ENCODE data around the gene GPX2. TPM values are rescaled to one million over a fixed set of nuclear protein-coding genes. Genes with fewer than 3 reads are reported as not detected.

Gene GPX2
- total and polyA plus RNA-seq, 2 of the 4 experiments (the other 2 are of a cell fraction), result not detected

DNA sequence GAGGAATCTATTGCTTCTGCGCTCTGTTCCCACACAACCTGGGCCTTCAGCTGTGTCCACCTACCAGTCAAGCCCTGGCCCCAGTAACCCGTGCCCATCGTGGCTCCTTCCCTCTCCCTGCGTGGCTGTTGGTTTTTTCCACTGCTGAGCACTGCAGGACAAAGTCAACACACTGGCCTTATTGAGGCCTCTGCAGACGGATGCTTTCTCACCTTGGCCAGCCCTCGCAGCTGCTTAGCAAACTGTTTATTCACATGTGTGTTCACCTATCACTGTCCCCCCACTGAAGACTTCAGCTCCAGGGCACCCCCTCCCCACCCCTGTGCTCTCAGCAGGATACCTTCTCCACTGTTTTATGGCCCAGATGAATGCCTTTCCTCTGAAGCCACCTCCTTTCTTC is 12.8 kb upstream of the GPX2 start:
- dilution Hi-C loops (cut with HindIII; ENCODE audit: low sequenced_read_pairs, unreplicated experiment), result no loop called here
- intact Hi-C loops (cut with micrococcal nuclease), result no loop called here
- no peak overlapping the region for H3K9ac ChIP-seq (ENCODE audit: low read depth, low read length)
- no peak overlapping the region for H3K4me3 ChIP-seq (ENCODE audit: insufficient read depth, low read depth, low read length)
- no peak overlapping the region for H4K8ac ChIP-seq (ENCODE audit: low read depth in 2 of 2, low read length in 2 of 2)
- ChIA-PET POLR2A (ENCODE audit: unreplicated experiment) (no interaction called here), CTCF (no interaction called here)
- no peak overlapping the region for H4K91ac ChIP-seq (ENCODE audit: insufficient read depth, low read depth, low read length)
- no peaks in the 10 kb centered on the region for H3K4me1 ChIP-seq (ENCODE audit: control insufficient read depth, insufficient read depth, low read length)
- H3K27ac ChIP-seq (ENCODE audit: insufficient read depth, low read length), result no peak overlapping the region
- H3K23ac ChIP-seq (ENCODE audit: low read depth, low read length), result no peak overlapping the region
- no peak overlapping the region for H4K5ac ChIP-seq (ENCODE audit: low read depth, low read length)
- peaks cover 3% of the 10 kb centered on the region; the same call in 1 of the 2 replicates for H3K36me3 ChIP-seq (ENCODE audit: control insufficient read depth, insufficient read depth, low read length)
- no peaks in the 10 kb centered on the region; a peak in 1 of 4 replicates for H3K79me1 ChIP-seq (ENCODE audit: low read depth in 1 of 2, low read length in 2 of 2)
- DNase-seq (no peak), ATAC-seq (ENCODE audit: low read depth) (no peak)
- no peak overlapping the region for H2BK15ac ChIP-seq (ENCODE audit: low read depth, low read length)
- BruUV-seq (replicated peaks), result no TSS peak
- no peak overlapping the region for H2AK5ac ChIP-seq (ENCODE audit: low read depth, low read length)
- no peak overlapping the region for H2BK5ac ChIP-seq (ENCODE audit: low read depth, low read length, poor library complexity, severe bottlenecking)
- H3K56ac ChIP-seq (ENCODE audit: extremely low read depth, insufficient read depth, low read length), result no peak overlapping the region
- H4K20me1 ChIP-seq (ENCODE audit: insufficient read depth, low read length), result no peaks in the 10 kb centered on the region
- no peak for TF ChIP-seq RFX5 (IDR thresholded peaks at IDR 0.05; ENCODE audit: low read depth, low read length)
- TF ChIP-seq RCOR1 (IDR thresholded peaks at IDR 0.05; ENCODE audit: insufficient replicate concordance, low read length), result no peak
- TF ChIP-seq SMC3 (IDR thresholded peaks at IDR 0.05; ENCODE audit: low read depth, low read length), result no peak
- H3K9me3 ChIP-seq (ENCODE audit: control insufficient read depth, insufficient read depth, low read length), result no peaks in the 10 kb centered on the region
- H3K9me1 ChIP-seq (ENCODE audit: insufficient read depth, low read length), result peaks cover 2% of the 10 kb centered on the region; the same call in 1 of the 2 replicates
- WGBS, 2 experiments (ENCODE audit: extremely low coverage in 2 of 2, insufficient read length in 1 of 2), result 42% methylated on average over 2 of the region's 6 CpGs; no CpG with 5 or more reads in 1 of the 2 experiments
- in situ Hi-C loops (cut with MboI; ENCODE audit: low sequenced_read_pairs), result no loop called here
- H3K4ac ChIP-seq (ENCODE audit: low read depth, low read length), result no peak overlapping the region
- no peak overlapping the region for H3K4me2 ChIP-seq (ENCODE audit: low read depth, low read length)
- H3K18ac ChIP-seq (ENCODE audit: low read depth, low read length), result no peak overlapping the region
- H2BK120ac ChIP-seq (ENCODE audit: low read depth, low read length), result no peak overlapping the region
- no peak overlapping the region for H3K14ac ChIP-seq (replicated peaks; ENCODE audit: low read depth, low read length)
- no peaks in the 10 kb centered on the region for H3K27me3 ChIP-seq (ENCODE audit: control insufficient read depth, insufficient read depth, low read length)
- H2AK9ac ChIP-seq (replicated peaks; ENCODE audit: low read depth, low read length, poor library complexity), result no peak overlapping the region
- H2BK20ac ChIP-seq (ENCODE audit: low read depth, low read length), result no peak overlapping the region
- H2AFZ ChIP-seq (replicated peaks; ENCODE audit: low read length, poor library complexity), result no peak overlapping the region
